GM18868 (cell line): ENCODE measurements around the gene HDAC7.

Experiments used
- ATAC-seq: cut with Tn5 transposase; IDR thresholded peaks from one replicate; pipeline ENCODE4 v1.9.1; 2021; ENCODE audit warnings: mild to moderate bottlenecking, moderate library complexity; ENCODE audit not compliant: unreplicated experiment

HDAC7 gene

GRCh38 chr12:47819896-47820630 lies at the start of gene HDAC7:
HDAC7 (minus strand) TSS chr12:47819903; CDS start chr12:47819785, 118 bp downstream.
- peak; percentile 35 for ATAC-seq

- peak; percentile 73 for ATAC-seq
Measured at GRCh38 chr12:47868552-47869031, 48.9 kb upstream of the HDAC7 start.

DNA sequence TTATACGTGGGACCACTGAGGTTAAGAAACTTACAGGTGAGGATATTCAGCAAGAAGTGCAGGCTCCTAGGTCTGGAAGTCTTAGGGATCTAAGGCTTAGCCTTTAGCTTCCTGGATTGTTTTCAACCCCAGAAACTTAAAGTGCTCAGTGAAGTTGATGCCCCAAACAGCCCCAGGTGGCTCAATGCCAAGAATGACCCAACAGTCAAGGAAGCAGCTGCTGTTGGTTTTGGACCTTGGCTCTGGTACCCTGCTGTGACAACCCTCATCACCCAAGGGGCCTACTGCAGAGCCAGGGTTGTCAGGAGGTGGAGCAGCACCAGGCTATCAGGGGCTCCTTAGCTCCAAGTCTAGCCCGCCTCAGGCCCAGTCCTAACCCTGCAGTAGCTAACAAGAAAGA lies 48.3 kb upstream of the HDAC7 start:
- peak; percentile 5 for ATAC-seq

DNA sequence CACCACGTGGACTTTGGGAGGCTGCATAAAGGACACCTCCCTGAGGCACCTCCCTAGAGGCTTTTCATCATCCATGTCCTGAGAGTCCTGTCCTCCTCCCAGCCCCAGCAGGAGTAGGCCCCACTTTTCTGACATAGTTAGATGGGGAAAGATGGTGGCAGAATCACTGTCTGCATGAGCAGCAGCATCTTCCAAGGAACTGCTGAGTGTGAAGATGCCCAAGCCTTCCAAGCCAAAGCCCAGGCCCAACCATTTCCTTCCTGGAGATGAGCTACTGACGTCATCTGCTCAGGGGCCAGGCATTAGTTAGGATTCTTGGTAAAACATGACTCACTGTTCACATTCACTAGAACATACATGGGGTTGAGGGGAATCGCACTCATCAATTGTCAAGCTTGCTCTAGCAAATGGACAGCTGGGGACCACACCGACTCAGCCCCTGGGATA lies 47.8 kb upstream of the HDAC7 start:
- no peak for ATAC-seq

DNA sequence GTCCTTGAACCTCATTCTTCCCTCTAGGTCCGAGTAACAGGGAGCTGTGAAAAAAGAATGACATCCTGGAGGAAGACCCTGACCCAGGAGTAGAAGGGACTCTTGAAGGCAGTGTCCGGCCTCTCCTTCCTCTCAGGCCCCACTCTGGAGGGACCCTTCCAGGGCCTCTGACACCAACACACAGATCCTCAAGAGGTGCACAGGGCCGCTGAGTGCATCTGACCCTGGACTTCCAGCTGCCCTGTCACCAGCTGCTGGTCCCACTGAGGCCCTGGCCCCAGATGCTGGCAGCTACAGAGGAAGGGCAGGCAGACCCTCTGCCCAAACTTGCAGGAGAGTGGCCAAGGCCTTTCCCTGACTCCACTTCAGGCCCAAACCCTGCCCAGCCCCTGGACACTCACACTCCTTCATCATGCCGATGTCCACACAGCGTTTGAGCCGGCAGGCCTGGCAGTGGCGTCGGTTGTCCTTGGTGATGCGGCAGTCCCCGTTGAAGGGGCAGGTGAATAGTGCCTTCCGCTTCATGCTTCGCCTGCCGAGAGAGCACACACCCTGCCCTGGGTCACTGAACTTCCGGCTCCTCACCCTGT lies 45.0 kb upstream of the HDAC7 start:
- ATAC-seq = no peak

GRCh38 chr12:47863985-47864384 lies 44.3 kb upstream of the HDAC7 start:
- no peak for ATAC-seq

DNA sequence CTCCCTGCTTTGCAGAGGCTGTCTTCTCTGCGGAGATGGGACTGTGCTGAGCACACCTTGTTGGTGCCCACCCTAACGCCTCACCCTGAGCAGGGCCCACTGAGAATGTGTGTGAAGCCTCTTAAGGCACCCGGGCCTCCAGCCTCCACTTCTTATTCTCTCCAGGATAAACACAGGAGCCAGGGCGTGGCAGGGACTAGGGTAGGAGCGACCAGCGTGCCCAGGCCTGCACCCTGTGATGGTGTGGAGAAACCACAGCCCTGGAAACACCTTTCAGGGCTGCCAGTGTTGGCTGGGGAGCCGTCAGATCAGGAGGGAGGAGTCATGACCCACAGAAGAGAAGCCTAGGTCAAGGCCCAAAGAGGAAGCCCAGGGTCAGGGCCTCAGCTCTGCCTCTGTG lies 43.8 kb upstream of the HDAC7 start:
- ATAC-seq = no peak

DNA sequence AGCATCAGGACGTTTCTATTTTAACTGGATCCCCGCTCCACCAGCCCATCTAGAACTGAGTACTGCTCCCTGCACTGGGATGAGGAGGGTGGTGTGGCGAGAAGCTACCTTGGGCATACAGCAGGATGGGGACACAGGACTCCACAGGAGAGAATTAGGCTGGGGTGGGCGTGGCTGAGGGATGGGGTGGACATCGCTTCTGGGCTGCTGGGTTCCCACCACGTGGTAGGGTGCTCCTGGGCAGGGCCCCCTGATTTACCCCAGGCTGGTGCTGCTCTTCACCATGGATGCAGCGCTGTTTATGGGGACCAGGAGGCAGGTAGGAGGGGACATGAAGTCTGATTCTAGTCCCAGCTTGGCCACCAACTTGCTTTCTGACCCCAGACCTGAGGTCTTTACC lies 43.2 kb upstream of the HDAC7 start:
- no peak for ATAC-seq

DNA sequence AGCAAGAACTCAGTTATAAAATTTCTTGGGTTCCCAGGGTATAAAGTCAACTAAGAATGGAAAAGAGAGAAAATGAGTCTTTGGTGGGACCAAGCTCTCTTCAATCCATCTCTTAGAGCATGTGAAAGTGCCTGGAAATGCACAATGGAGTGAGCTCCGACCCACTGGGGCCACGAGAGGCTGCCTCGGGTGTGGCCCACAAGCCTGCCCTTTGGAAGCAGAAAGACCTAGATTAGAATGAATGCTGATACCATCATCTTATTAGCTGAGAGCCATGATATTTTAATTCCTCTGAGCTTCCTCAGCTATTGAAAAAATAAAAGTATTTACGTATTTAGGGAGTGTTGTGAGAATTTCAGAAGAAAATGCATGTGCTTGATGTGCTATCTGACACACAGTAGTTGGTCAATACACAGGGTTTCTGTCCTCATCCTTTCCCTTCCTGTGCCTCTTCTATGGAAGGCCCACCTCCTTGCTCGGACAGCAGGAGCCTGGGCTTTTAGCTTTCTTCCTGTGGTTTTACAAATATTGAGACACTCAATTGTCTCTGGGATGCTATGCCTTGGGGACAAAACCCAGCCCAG lies 42.6 kb upstream of the HDAC7 start:
- ATAC-seq = no peak

- no peak for ATAC-seq
Measured at GRCh38 chr12:47860873-47861272, 41.2 kb upstream of the HDAC7 start.

DNA sequence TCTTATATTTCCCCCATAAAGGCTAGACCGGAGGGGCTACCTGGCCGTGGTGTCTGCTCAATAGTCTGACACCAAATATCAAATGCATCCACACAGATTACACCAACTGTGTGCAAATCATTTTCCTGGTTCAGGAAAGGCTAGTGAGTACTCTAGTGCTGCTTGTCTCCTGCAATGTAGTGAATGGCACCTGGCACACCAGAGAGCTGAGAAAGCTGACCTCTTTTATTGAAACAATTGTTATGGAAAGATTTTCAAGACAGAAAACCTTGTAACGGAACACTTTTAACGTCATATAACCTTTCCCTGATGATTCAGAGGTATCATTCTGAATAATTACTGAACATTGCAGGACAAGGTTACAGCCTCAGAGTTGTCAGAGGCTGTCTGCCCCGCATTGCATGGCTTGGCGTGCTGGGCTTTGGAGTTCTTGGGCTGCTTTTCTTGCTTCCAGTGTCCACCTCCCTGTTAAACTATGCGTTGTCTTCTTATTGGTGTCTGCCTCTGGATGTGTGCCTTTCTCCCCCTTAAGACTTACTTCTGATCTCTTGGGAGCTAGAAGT lies 40.7 kb upstream of the HDAC7 start:
- ATAC-seq = no peak

DNA sequence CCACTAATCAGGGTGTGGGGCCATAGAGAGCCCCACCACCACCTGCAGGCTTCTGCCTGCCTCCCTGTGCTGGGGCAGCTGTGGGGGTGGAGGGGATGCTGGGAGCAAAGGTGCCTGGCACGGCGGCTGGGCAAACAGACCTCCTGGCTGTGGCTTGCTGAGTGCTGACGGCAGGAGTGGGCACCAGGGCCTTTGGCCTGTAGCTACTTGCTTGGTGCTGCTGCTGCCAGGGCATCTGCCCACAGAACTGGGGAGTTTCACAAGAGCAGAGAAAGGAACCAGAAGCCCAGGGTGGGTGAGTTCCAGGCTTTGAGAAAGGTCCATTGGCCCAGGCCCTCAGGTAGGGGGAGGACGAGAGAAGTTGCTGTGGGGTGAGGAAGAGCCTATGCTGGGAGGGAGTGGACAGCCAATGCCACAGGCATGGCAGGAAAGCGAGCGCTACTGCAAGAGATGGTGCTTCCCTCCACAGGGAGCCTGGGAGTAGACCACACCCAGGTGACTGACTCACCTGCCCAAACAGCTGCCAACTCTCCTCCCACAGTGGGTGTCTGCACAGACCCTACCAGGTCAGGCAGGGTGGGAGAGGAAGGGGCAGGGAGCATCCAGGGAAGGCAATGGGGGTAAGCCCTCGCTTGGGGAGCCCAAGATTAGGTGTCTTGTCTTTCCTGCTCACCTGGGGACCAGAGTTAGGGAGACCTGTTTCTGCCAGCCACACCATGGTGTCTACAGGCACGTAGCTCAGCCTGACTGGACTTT lies 39.0 kb upstream of the HDAC7 start:
- ATAC-seq = no peak

GRCh38 chr12:47856721-47857575 lies 37.2 kb upstream of the HDAC7 start:
- ATAC-seq = no peak

- ATAC-seq = no peak
Measured at GRCh38 chr12:47856094-47856493, 36.4 kb upstream of the HDAC7 start.

DNA sequence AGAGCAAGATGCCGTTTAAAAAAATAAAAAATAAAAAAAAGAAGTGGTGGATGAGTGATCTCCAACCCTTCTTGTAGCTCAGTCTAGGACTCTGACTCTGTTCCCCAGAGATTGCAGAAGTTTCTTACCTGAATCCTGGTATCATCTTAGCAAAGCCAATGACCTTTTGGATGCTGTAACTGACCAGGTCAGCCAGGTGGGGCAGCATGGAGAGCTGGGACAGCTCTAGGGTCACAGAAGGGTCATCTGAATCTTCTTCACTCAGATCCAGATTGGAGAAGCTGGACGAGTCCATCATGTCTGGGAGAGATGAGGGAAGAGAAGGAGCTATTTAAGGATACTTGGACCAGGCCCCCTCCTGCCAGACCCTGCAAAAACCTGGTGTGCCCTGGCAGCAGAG lies 35.8 kb upstream of the HDAC7 start:
- no peak for ATAC-seq

- no peak for ATAC-seq
Measured at GRCh38 chr12:47854531-47854930, 34.8 kb upstream of the HDAC7 start.

DNA sequence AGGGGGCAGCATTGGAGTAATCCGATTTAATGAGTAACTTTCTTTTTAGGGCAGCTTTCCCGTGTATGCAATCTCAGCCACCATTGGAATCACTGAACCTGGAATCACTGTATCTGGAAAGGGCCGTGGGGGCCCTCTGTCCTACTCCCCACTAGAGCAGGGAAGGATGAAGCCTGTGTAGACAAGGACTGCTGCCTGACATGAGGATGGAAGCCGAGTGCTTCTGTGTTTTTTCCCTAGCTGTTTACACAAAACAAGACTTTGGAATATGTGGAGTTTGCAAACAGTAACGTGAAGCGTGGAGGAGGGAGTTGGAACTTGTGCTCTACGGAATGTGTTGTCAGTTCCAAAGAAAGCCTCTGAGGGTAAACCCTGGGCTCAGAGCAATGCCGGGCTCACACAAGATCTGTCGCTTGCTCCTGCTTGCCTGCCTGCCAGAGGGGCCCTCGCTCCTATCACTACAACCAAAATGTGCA lies 32.4 kb upstream of the HDAC7 start:
- no peak for ATAC-seq

DNA sequence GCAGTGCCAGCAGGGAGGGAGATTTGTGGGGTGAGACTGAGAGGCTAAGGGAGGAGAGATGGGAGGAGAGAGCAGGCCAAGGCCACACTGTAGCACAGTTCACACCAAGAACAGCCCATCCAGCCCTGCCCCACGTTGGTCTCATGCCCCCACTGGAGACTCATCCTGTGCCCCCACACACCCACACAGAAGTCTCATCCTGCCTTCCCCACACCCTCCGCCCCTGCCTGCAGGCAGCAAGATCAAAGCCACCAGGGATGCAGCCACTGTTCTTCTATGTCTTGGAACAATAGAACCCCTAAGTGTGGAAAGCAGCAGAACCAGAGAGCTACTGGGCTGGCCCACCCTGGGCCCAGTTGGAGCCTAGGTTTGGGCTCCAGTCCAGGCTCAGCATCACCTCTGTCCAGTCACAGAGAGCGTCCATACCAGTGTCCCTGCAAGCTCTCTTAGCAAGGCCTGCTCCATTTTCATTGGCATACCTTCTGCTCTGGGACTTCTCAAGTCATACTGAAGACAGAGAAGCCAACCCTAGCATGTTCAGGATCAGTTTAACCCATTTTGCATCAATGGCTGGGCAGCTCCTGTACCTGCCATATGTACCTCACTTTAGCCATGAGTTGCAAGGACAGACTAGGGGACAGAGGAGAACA lies 31.7 kb upstream of the HDAC7 start:
- no peak for ATAC-seq
